Measurements from ENCODE around the gene CAMK2G.

The CAMK2G gene

DNA sequence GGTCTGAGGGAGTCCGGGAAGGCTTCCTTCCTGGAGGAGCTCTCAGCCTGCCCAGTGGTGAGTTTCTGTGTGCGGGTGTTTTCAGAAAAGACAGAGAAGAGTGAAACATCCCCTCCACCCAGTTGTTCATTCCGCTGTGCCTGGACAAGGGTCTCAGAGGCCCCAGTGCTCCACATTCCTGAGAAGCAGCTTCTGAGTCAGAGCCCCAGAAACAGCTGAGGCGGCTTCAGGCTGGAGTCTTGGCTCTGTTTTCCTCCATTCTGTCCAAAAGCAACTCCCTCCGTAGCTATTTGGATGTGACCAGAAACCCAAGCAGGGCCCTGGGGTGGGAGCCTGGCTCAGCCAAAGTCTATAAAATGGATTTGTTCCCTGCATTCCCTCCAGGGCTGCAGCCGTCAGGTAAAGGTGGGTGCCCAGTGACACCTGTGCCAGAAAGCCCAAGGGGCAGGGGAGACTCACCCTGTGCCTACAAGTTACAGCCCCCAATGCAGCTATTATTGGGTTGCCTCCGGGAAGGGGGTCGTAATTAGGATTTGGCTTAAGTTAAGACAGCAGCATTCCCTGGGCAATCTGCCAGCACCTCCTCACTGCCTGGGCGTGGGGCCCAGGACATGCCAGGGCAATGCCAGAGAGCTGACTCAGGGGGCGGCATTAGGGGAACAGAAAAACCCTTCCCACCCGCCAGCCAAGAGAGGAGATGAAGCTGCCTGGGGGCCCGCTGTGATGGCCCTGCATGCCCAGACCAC is 13.1 kb upstream of the CAMK2G start:
- no peak overlapping the region for H3K4me3 ChIP-seq (ENCODE audit: low read length)
- no peak for DNase-seq (ENCODE audit: low read depth, low spot score)

DNA sequence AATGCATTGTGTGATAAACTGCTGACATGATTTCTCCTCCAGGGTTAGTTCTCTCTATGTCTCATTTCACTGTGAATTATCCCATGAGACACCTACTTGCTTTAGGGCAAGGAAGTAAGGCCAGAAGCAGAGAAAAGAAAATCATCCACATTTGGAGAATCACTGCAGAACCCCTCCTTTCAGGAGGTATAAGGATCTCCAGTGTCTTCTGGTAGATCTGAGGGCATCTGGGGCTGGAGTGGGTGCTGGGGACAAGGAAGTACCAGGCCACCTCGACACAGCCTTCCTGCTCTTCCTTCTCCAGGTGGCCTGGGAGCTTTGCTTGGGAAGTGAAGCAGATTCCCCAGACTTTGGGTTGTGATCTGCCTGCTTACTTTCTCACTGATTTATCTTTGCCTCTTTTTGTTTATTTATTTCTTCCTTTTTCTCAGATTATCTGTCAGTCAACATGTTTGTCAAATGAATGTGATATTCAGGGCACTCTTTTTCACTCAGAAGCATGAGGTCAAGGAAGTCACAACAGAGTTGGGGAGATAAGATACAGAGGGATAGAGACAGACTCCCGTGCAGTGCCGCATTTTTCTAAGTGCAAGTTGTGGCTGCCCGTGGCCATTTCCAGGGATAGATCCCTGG is 12.4 kb upstream of the CAMK2G start:
- no peak for DNase-seq (ENCODE audit: low read depth, low spot score)
- no peak overlapping the region for H3K4me3 ChIP-seq (ENCODE audit: low read length)

DNA sequence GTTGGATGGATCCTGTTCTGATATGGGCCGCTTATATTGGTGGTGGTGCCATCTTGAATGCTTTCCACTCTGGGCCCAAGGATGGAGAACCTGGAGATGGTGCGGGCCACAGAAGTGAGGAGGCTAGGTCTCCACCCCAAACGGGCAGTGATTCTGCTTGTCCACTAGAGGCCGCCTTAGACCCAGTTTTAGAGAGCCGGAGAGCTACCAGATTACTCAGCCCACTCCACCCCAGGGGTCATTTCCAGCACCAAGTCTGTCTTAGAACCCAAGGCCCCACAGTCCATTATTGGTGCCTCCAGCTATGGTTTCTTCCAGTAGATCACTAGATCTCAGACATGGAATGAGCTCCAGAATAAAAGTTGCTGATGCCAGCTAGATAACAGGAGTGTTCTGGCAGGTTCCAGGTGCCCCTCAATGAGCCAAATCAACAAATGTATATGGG is 11.8 kb upstream of the CAMK2G start:
- peak; percentile 47 for DNase-seq (ENCODE audit: low read depth, low spot score)
- no peak overlapping the region for H3K4me3 ChIP-seq (ENCODE audit: low read length)

DNA sequence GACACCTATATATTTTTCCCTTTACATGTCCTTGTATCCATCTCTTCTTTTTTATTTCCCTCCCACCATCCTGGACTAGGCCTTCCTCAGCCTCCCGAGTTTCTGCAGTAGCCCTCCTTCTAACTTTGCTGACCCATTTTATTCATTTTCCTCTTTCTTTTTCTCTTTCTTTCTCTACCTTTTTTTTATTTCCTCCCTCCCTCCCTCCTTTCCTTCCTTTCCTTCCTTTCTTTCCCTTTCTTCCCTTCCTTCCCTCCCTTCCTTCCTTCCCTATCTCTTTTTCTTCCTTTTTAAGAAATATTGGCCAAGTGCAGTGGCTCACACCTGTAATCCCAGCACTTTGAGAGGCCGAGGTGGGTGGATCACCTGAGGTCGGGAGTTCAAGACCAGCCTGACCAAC is 9.7 kb upstream of the CAMK2G start:
- no peak overlapping the region for H3K4me3 ChIP-seq (ENCODE audit: low read length)
- DNase-seq (ENCODE audit: low read depth, low spot score): no peak

GRCh38 chr10:73881221-73881919 is 7.0 kb upstream of the CAMK2G start:
- DNase-seq (ENCODE audit: low read depth, low spot score): no peak
- H3K4me3 ChIP-seq (ENCODE audit: low read length): no peak overlapping the region

- peak; percentile 91 for DNase-seq (ENCODE audit: low read depth, low spot score)
- no peak overlapping the region for H3K4me3 ChIP-seq (ENCODE audit: low read length)
Observed at GRCh38 chr10:73879296-73880173, 5.2 kb upstream of the CAMK2G start.

DNA sequence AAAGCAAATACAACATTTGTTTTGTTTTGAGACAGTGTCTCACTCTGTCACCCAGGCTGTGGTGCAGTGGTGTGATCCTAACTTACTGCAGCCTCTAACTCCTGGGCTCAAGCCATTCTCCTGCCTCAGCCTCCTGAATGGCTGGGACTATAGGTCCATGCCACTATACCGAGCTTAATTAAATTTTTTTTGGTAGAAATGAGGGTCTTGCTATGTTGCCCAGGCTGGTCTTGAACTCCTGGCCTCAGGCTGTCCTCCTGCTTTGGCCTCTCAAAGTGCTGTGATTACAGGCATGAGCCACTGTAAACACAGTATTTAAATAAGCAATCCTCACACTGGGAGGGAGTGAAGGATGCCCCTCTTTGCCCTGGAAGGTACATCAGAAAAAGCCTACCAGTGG is 4.0 kb upstream of the CAMK2G start:
- no peak for DNase-seq (ENCODE audit: low read depth, low spot score)
- no peak overlapping the region for H3K4me3 ChIP-seq (ENCODE audit: low read length)

DNA sequence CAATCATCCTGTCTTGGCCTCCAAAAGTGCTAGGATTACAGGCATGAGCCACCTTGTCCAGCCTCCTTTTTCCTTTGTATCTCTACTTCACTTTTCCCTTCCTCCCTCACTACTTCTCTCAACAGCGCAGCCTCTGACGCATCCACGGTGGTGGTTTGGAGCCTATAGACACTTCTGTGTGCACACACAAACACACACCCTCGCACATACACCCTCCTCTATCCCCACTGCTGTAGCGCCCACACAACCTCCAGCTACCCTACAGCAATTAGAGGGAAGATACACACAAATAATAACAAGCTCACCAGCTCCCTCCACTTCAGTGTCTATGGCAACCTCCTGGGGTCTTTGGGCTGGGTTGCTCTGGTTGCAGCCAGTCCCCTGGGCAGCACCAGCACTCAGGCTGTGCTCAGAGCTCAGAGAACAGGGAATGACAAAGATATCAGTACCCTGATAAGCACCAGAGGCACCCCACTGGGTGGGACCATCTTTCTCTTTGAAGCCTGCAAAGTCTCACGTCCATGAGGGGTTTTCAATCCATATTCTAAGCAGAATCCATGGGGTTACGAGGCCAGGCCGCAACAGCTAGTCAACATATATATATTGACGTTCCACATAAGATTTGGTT is 3.3 kb upstream of the CAMK2G start:
- no peak for DNase-seq (ENCODE audit: low read depth, low spot score)
- no peak overlapping the region for H3K4me3 ChIP-seq (ENCODE audit: low read length)

- H3K4me3 ChIP-seq (ENCODE audit: low read length): no peak overlapping the region
- no peak for DNase-seq (ENCODE audit: low read depth, low spot score)
Observed at GRCh38 chr10:73876971-73877370, 2.6 kb upstream of the CAMK2G start.

DNA sequence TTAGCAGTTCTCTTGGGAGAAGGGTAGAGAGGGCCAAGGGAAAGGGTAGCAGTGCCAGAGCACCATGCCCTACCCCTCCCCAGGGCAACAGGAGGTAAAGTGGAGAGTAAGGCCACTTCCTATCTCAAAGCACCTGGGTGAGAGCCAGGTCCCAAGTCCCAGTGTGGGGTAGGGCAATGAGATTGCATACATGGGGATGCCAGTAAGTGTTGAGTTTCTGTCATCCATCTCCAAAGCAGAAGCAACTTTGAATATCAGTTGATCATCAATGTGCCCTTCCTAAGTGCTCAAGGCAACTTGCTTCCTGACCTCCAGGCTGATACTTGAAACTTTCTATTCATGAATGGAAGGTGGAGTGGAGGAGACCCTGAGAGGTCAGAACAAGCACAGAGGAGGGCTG is 2.2 kb upstream of the CAMK2G start:
- H3K4me3 ChIP-seq (ENCODE audit: low read length): no peak overlapping the region
- no peak for DNase-seq (ENCODE audit: low read depth, low spot score)

- no peak overlapping the region for H3K4me3 ChIP-seq (ENCODE audit: low read length)
- no peak for DNase-seq (ENCODE audit: low read depth, low spot score)
Observed at GRCh38 chr10:73876157-73876556, 1.8 kb upstream of the CAMK2G start.

DNA sequence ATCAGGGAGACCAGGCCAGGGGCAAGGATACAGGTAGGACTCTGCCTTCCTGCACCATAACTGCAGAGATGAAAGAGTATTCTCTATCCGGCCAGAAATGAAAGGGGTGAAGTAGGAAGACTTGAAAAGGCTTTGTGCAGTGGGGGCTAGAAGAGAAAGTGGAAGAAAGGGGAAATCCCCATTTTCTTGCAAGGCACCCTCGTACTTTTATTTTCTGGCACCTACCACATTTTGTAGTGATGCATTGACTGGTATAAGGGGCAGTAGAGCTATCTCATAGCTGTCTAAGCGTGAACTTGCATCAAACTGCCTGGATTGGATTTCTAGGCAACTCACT is 752 bp upstream of the CAMK2G start:
- DNase-seq (ENCODE audit: low read depth, low spot score): peak; percentile 52
- peak overlapping the region; percentile 59 for H3K4me3 ChIP-seq (ENCODE audit: low read length)

GRCh38 chr10:73873838-73874215 is 528 bp downstream of the CAMK2G start:
- DNase-seq (ENCODE audit: low read depth, low spot score): no peak

GRCh38 chr10:73873142-73873837 is 1.1 kb downstream of the CAMK2G start:
- H3K4me3 ChIP-seq (ENCODE audit: low read length): peak overlapping the region; percentile 62
- DNase-seq (ENCODE audit: low read depth, low spot score): no peak

More at GRCh38 chr10:73873838-73874215, 528 bp downstream of the CAMK2G start:
- peak overlapping the region; percentile 62 for H3K4me3 ChIP-seq (ENCODE audit: low read length)

DNA sequence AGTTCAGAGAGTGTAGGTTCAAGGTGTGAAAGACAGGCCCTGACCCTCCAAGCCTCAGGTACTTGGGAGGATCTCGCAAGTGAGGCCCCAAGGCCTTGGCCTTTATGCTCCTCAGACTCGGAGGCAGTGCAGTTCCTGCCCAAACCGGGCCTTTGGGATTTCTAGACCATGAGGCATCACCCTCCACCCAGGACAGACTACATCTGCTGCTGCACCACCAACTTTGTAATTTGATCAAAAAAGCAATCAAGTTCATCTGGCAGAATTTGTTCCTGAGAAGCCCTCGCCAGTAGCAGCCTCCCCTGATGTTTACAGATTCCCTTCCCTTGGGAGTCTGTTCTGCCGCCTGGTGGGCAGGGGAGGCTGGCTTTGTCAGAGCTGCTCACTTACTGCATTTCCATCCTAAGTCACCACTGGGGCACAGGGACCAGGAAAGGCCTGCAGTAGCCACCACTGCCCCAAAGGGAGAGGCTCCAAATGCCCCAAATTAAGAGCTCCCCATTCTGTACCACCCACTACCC is 2.1 kb downstream of the CAMK2G start:
- no peak overlapping the region for H3K4me3 ChIP-seq (ENCODE audit: low read length)
- no peak for DNase-seq (ENCODE audit: low read depth, low spot score)

DNA sequence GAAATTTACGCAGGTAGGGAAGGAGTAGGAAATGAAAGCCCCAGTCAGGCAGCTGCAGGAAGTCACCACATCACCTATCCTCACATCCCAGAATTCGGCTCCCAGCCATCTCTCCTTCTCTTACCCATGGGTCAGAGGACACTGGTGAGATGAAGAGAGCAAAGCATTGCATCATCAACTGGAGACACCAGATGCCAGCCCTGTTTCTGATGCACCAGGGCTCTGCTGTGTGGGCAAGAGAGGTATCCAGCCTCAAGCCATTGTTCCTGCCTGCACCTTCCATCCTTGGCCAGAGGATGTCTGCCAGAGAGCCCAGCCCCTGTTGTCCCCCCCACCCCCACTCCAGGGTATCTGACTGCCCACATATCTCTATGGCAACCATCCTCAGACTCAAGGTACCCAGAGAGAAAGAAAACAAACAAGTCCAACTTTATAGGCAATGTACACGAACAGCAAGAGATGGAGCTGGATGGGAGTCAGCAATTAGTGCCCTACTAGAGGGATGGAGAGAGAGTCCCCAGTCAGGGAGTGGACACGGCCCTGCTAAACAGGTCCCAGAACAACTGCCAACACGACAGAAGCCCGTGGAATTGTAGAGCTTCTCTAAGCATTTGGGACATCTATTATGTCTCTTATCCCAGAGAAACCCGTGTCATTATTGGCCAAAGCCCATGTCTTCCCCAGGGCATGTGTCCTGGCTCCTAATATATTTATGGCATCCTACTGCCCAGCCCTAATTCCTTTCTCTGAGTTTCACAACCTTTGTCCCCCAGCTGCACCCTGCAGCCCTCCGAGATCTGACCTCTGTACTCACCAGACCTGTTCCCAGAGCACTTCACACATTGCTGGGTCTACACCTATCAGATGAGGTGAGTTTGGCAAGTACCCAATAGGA is 2.8 kb downstream of the CAMK2G start:
- DNase-seq (ENCODE audit: low read depth, low spot score): no peak
- no peak overlapping the region for H3K4me3 ChIP-seq (ENCODE audit: low read length)

DNA sequence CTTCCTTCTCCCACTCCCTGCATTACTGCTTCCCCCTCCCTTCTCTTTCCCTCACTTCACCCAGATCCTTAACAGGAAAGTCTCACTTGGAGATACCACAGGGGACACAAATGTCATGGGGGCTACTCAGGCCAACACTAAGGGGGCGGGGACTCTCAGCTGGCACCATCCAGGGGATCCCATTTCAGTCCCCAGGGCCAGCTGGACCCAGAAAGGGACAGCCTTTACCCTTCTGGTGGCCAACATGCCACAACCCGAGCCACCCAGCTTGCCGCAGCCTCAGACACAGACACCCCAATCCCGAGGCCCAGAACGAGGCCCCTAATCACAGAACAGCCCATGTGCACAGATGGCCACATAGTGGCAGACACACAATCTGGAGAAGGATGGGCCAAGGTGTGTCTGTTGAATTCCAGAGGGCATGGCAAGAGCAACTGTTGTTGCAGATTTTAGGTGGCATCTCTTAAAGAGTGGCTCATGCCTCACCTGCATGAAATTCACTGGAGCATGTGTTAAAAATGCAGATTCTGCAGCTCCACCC is 5.6 kb downstream of the CAMK2G start:
- DNase-seq (ENCODE audit: low read depth, low spot score): no peak
- H3K4me3 ChIP-seq (ENCODE audit: low read length): no peak overlapping the region

Data from Jurkat, Clone E6-1 (cell line).